GM12872 (cell line): ENCODE data around the gene TPMT.

Source experiments
- TF ChIP-seq, protein P1 (sequence below): IDR thresholded peaks from 3 replicates; pipeline ENCODE4 v1.5.1; 2011; ENCODE audit warnings: low read depth, mild to moderate bottlenecking, low read length, moderate library complexity; ENCODE audit not compliant: insufficient read depth

The TPMT gene

GRCh38 chr6:18168264-18168663, 13.4 kb upstream of the TPMT start:
- TF ChIP-seq, protein P1, sequence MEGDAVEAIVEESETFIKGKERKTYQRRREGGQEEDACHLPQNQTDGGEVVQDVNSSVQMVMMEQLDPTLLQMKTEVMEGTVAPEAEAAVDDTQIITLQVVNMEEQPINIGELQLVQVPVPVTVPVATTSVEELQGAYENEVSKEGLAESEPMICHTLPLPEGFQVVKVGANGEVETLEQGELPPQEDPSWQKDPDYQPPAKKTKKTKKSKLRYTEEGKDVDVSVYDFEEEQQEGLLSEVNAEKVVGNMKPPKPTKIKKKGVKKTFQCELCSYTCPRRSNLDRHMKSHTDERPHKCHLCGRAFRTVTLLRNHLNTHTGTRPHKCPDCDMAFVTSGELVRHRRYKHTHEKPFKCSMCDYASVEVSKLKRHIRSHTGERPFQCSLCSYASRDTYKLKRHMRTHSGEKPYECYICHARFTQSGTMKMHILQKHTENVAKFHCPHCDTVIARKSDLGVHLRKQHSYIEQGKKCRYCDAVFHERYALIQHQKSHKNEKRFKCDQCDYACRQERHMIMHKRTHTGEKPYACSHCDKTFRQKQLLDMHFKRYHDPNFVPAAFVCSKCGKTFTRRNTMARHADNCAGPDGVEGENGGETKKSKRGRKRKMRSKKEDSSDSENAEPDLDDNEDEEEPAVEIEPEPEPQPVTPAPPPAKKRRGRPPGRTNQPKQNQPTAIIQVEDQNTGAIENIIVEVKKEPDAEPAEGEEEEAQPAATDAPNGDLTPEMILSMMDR: no peak

GRCh38 chr6:18166312-18167036, 11.6 kb upstream of the TPMT start:
- TF ChIP-seq, protein P1: no peak

DNA sequence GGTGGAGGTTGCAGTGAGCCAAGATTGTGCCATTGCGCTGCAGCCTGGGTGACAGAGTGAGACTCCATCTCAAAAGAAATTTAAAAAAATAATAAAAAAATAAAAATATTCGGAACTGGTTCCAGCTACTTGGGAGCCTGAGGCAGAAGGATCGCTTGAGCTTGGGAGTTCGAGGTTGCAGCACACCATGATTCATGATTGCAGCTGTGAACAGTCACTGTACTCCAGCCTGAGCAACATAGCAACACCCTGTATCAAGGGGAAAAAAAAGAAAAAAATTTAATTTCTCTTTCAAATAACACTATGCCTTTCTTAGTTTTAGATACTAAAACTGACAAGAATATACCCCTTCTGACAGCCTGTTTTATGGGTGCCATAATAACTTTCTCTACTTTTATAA, 10.9 kb upstream of the TPMT start:
- TF ChIP-seq, protein P1: no peak

DNA sequence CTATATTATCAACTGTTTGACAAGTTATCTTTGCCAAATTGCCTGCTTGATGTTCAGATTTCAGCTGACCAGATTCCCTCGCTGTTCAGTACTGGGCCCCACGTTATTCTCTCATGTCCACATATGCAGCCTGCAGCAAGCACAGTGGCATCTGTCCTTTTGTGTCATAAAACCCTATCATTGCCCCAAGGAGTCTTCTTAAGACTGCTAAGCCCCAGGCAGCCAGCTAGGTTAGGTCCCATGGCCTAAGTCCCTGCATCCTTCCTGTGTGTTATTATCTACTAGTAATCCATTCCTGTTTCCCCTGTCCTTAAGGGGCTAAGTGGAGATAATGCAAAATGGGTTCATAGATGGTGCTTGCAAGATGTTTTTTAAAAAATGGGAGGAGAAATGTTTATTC, 7.5 kb upstream of the TPMT start:
- TF ChIP-seq, protein P1: no peak

DNA sequence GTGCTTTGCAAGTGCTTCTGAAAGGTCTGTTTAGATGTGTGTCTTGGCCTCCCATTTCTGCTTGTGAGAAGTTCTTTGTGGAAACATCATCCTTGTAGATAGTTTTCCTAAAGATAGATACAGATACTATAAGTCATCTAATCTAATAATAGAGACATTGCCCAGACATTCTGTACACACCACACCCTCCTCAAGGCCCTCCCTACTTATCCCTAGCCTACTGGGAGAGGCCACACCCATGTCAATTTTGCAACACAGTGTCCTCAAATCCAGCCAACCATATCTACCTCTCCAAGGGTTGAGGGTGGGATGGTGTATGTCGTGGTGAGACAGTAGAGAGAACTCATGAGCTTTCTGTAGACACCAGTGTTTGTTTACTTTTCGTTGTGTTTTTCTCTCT, 6.6 kb upstream of the TPMT start:
- TF ChIP-seq, protein P1: no peak

DNA sequence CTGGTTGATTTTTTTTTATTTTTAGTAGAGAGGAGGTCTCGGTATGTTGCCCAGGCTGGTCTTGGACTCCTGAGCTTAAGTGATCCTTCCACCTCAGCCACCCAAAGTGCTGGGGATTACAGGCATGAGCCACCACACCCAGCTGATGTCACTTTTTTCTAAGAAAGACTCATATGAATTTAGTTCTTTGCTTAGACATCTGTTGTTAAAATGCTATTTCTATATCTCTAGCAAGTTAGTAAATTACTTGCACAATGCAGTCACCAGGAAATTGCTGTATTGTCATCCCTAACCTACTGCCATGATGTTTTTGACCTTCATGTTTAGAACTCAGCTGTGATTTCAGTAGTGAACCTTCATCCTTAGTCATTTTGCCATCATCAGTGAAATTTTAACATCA, 6.0 kb upstream of the TPMT start:
- TF ChIP-seq, protein P1: no peak

DNA sequence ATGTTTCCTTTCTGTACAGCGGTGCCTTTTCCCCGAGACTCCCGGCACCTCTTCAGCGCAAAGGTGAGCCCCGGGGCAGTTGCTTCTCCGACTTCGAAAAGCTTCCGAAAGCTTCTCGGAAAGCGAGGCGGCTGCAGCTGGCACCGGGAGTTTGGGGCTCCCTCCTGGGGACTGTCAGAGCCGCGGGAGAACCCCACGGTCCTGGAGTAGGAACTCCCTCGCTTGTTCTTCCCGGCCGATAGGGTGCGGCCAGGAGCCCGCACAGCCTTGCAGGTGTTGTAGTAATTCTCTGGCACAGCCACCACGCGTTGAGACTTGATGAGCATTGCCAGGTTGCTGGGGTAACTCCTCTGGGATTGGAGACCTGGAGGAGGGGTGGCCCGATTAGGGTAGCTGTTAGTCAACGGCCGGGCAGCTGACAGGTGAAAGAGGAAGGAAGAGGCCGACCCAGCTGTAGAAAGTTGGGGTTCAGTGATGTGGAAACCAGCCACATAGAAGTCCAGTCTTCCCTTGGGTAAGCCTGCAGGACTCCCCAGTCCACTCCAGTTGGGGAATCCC, 1.1 kb upstream of the TPMT start:
- TF ChIP-seq, protein P1: peak; percentile 38
